NCI-H446 (cell line): ENCODE results near the gene AHR.
"Not testable (repeated sequence)": the region's sequence is repeated elsewhere in the genome, so short reads cannot be mapped to it uniquely, and the experiment has no call there.

Experiments used
- DNase-seq, 2 experiments: peaks; one replicate each; lab custom pipeline; 2025; lab: John Stamatoyannopoulos, UW

The AHR gene

GRCh38 chr7:17376595-17376994, 78.1 kb downstream of the AHR start:
- DNase-seq, result no peak

GRCh38 chr7:17380736-17381662, 82.5 kb downstream of the AHR start:
- no peak for DNase-seq

- not testable (repeated sequence) for DNase-seq
These were observed 84.2 kb downstream of the AHR start for GRCh38 chr7:17382408-17383354.

GRCh38 chr7:17384400-17384799, 85.9 kb downstream of the AHR start:
- no peak for DNase-seq

GRCh38 chr7:17385612-17386011, 87.2 kb downstream of the AHR start:
- DNase-seq, result no peak

- no peak for DNase-seq
These were observed 91.9 kb downstream of the AHR start for GRCh38 chr7:17390392-17390791.

- no peak for DNase-seq
These were observed 92.9 kb downstream of the AHR start for GRCh38 chr7:17391366-17391765.

- DNase-seq, result no peak
These were observed 94.4 kb downstream of the AHR start for GRCh38 chr7:17392846-17393245.

- DNase-seq, result not testable (repeated sequence)
These were observed 96.1 kb downstream of the AHR start for GRCh38 chr7:17394563-17394962.
